Measurements from ENCODE around the gene OR6C3. TPM values are rescaled to one million over a fixed set of nuclear protein-coding genes. Genes with fewer than 3 reads are reported as not detected.

The OR6C3 gene
- polyA plus RNA-seq, 1 of the 3 experiments (the other 2 are of a cell fraction): not detected

DNA sequence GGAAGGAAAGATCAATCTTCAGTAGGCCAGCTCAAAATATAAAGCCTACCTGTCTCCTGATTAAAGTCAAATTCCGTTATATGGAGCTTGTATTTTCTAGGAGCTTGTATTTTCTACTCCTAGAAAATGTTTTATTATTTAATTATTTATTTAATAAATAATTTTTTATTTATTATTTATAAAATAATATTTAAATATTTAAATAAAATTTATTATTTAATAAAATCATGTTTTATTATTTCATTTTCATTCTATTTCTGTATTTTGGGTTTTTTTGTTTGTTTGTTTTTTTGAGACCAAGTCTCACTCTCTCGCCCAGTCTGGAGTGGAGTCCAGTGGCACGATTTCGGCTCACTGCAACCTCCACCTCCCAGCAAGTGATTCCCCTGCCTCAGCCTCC is 42.0 kb downstream of the OR6C3 start:
- POLR2A ChIA-PET: no interaction called here

More for the DNA sequence above, 42.0 kb downstream of the OR6C3 start:
- TF ChIP-seq FOXM1 (IDR thresholded peaks at IDR 0.05; ENCODE audit: low read depth) (no peak), RAD21 (IDR thresholded peaks at IDR 0.05; ENCODE audit: low read length) (no peak), YY1 (IDR thresholded peaks at IDR 0.05; ENCODE audit: low read depth) (no peak), TAF1 (IDR thresholded peaks at IDR 0.05; ENCODE audit: borderline replicate concordance, low read depth, low read length) (no peak), TEAD4 (IDR thresholded peaks at IDR 0.05; ENCODE audit: borderline replicate concordance, insufficient read depth) (no peak), SIN3A (IDR thresholded peaks at IDR 0.05; ENCODE audit: borderline replicate concordance, low read depth, low read length) (no peak), JUND (IDR thresholded peaks at IDR 0.05) (no peak)
- H3K27me3 ChIP-seq (ENCODE audit: insufficient read depth): no peaks in the 10 kb centered on the region
- no peak overlapping the region for H3K4me3 ChIP-seq (ENCODE audit: low read depth in 2 of 2, low read length in 1 of 2)
- no peak overlapping the region for H3K27ac ChIP-seq (ENCODE audit: low read depth in 2 of 2, low read length in 1 of 2)
- 6% methylated on average over 4 of the region's 4 CpGs for WGBS (ENCODE audit: low lambda C conversion rate)
- no peak overlapping the region for H3K9ac ChIP-seq
- no peaks in the 10 kb centered on the region for H4K20me1 ChIP-seq (ENCODE audit: insufficient read depth)
- H3K9me3 ChIP-seq: no peaks in the 10 kb centered on the region
- no peaks in the 10 kb centered on the region for H3K36me3 ChIP-seq (replicated peaks in 1 of 2; ENCODE audit: control insufficient read depth in 1 of 2, insufficient read depth in 2 of 2, low read length in 1 of 2)
- H2AFZ ChIP-seq (ENCODE audit: low read depth): no peak overlapping the region
- H3K79me2 ChIP-seq (ENCODE audit: insufficient read depth): no peaks in the 10 kb centered on the region
- DNase-seq: no peak
- no peaks in the 10 kb centered on the region for H3F3A ChIP-seq (replicated peaks; ENCODE audit: insufficient read depth)
- no peak overlapping the region for H3K4me2 ChIP-seq
- CTCF ChIA-PET: no interaction called here
- no peaks in the 10 kb centered on the region for H3K9me2 ChIP-seq
- H3K4me1 ChIP-seq (ENCODE audit: control insufficient read depth in 1 of 2, insufficient read depth in 2 of 2, low read depth in 1 of 2, low read length in 1 of 2): no peaks in the 10 kb centered on the region

Other genes with a start within 250 kb of the OR6C3 start
- gene OR9K2, start 204.3 kb upstream of the OR6C3 start, polyA plus RNA-seq (2012; rRNA removed): not detected in 2 replicates
- not detected in 2 replicates for gene OR10A7, start 109.7 kb upstream of the OR6C3 start, polyA plus RNA-seq (2012; rRNA removed)
- gene OR6C74, start 86.1 kb upstream of the OR6C3 start, polyA plus RNA-seq (2012; rRNA removed): not detected in 2 replicates
- gene OR6C6, start 34.2 kb upstream of the OR6C3 start, polyA plus RNA-seq (2012; rRNA removed): not detected in 2 replicates
- not detected in 2 replicates for gene OR6C1, start 16.4 kb upstream of the OR6C3 start, polyA plus RNA-seq (2012; rRNA removed)
- gene OR6C75, start 32.2 kb downstream of the OR6C3 start, polyA plus RNA-seq (2012; rRNA removed): not detected in 2 replicates
- gene OR6C65, start 69.8 kb downstream of the OR6C3 start, polyA plus RNA-seq (2012; rRNA removed): not detected in 2 replicates
- gene OR6C76, start 95.5 kb downstream of the OR6C3 start, polyA plus RNA-seq (2012; rRNA removed): not detected in 2 replicates
- gene OR6C2, start 113.3 kb downstream of the OR6C3 start, polyA plus RNA-seq (2012; rRNA removed): not detected in 2 replicates
- not detected in 2 replicates for gene OR6C70, start 139.4 kb downstream of the OR6C3 start, polyA plus RNA-seq (2012; rRNA removed)
- not detected in 2 replicates for gene OR6C68, start 161.6 kb downstream of the OR6C3 start, polyA plus RNA-seq (2012; rRNA removed)
- gene OR6C4, start 218.9 kb downstream of the OR6C3 start, polyA plus RNA-seq (2012; rRNA removed): not detected in 2 replicates
- not detected in 2 replicates for gene OR2AP1, start 241.7 kb downstream of the OR6C3 start, polyA plus RNA-seq (2012; rRNA removed)

Measured in SK-N-SH (cell line).